ENCODE data around the gene NCAM1. TPM values are rescaled to one million over a fixed set of nuclear protein-coding genes. Genes with fewer than 3 reads are reported as not detected.
A peak's percentile ranks its signal among the peaks of the same experiment; 100 is the strongest.

NCAM1 gene
- total RNA-seq, 1 donor from 2014 or later = 76.7 TPM

DNA sequence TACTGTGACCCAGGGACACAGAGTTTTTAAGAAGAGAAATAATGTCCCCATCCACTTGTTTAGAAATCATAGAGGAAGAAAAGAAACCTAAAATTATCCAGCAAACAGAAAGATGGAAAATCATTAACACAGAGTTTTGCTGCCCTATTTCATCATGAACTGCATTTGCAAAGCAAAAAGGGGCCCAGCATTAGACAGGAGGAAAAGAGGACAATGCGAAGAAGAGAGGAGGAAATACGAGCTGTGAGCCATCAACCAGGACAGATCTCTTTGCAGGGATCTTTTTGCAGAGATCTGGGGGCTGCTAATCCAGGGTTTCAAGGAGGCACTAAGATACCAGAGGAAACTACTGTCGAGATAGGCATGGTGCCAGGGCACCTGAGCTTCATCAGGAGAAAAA, 14.4 kb upstream of the NCAM1 start:
- Mint-ChIP-seq H3K27ac (ENCODE audit: unreplicated experiment) (no peak overlapping the region), H3K27me3 (ENCODE audit: low read depth) (no peaks in the 10 kb centered on the region), H3K9me3 (peaks cover 14% of the 10 kb centered on the region), H3K4me3 (no peak overlapping the region), H3K4me1 (no peaks in the 10 kb centered on the region), H3K36me3 (ENCODE audit: low read depth) (no peaks in the 10 kb centered on the region)
- DNase-seq (ENCODE audit: low read depth, low spot score) = no peak
- no peak for TF ChIP-seq CTCF (conservative IDR thresholded peaks at IDR 0.05)

GRCh38 chr11:112949781-112950575, 11.2 kb upstream of the NCAM1 start:
- no peaks in the 10 kb centered on the region for H3K4me1 Mint-ChIP-seq
- no peak overlapping the region for H3K27ac Mint-ChIP-seq (ENCODE audit: unreplicated experiment)
- H3K27me3 Mint-ChIP-seq (ENCODE audit: low read depth) = no peaks in the 10 kb centered on the region
- no peak for DNase-seq (ENCODE audit: low read depth, low spot score)
- no peaks in the 10 kb centered on the region for H3K36me3 Mint-ChIP-seq (ENCODE audit: low read depth)
- H3K4me3 Mint-ChIP-seq = no peak overlapping the region
- H3K9me3 Mint-ChIP-seq = peaks cover 18% of the 10 kb centered on the region
- no peak for TF ChIP-seq CTCF (conservative IDR thresholded peaks at IDR 0.05)

DNA sequence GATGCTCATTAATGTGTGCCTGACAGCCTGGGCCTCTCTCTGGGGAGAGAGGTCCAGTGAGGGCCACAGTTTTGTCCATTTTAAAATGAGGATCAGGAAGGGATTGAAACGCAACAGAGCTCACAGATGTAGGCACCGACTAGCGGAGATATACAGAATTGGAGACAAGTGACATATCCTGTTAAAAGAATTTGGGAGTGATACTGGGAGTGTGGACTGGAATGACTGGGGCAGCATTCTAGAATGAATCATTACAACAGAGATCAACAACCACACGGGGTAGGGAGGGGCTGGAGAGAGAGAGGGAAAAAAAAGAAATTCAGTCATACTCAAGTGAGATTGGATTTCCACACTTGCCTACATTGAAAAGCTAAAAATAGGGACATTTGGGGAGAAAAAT, 2.5 kb upstream of the NCAM1 start:
- Mint-ChIP-seq H3K27me3 (ENCODE audit: low read depth) (peaks cover 17% of the 10 kb centered on the region), H3K9me3 (peaks cover under 1% of the 10 kb centered on the region), H3K4me1 (peaks cover 17% of the 10 kb centered on the region), H3K27ac (ENCODE audit: unreplicated experiment) (no peak overlapping the region), H3K4me3 (peak overlapping the region; percentile 53), H3K36me3 (ENCODE audit: low read depth) (no peaks in the 10 kb centered on the region)
- TF ChIP-seq CTCF (conservative IDR thresholded peaks at IDR 0.05) = peak; percentile 34
- DNase-seq (ENCODE audit: low read depth, low spot score) = no peak

DNA sequence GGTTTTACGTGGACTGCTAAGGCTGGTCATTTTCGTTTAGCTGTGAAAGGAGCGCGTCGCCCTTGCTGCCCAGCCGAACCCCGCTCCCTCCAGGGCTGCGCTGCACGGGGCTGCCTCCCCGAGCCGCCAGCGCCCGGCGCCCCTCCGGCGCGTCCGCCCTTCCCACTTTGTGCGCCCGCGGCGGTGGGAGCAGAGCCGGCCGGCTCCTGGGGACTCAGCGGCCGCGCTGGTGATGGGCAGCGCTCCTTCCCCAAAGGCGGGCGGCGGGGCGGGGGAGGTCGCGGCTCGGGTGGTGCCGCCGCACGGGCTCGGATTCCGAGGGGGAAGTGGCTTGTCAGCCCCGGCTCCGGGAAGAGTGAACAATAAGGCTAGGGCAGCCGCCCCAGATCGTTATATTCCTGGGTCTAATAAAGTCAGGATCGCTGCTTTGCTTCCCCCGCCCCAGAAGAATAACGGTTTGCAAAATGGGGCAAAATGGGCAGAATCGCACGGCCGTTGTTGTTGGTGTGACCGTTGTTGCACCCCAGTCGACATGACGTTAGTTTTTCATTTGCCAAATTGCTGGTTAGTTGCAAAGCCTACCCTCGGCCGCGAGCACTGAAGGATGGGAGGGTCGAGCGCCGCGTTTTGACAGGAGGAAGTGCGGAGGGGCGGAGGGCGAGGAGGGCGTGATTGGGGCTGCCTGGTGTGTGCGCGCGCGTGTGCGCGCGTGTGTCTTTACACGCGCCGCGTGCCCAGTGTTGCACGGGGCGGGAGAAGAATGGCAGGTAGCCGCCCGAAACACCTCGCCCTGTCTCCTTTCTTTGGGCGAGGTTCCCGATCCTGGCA, 745 bp downstream of the NCAM1 start:
- Mint-ChIP-seq H3K27me3 (ENCODE audit: low read depth) (peaks cover 18% of the 10 kb centered on the region), H3K27ac (ENCODE audit: unreplicated experiment) (peak overlapping the region; percentile 95), H3K4me3 (peak overlapping the region; percentile 100), H3K36me3 (ENCODE audit: low read depth) (no peaks in the 10 kb centered on the region), H3K9me3 (no peaks in the 10 kb centered on the region), H3K4me1 (peaks cover 22% of the 10 kb centered on the region)
- no peak for TF ChIP-seq CTCF (conservative IDR thresholded peaks at IDR 0.05)
- DNase-seq (ENCODE audit: low read depth, low spot score) = peak; percentile 51

GRCh38 chr11:112962579-112963367, 1.6 kb downstream of the NCAM1 start:
- TF ChIP-seq CTCF (conservative IDR thresholded peaks at IDR 0.05) = no peak
- H3K27me3 Mint-ChIP-seq (ENCODE audit: low read depth) = peaks cover 17% of the 10 kb centered on the region
- H3K27ac Mint-ChIP-seq (ENCODE audit: unreplicated experiment) = peak overlapping the region; percentile 90
- H3K36me3 Mint-ChIP-seq (ENCODE audit: low read depth) = no peaks in the 10 kb centered on the region
- H3K4me3 Mint-ChIP-seq = peak overlapping the region; percentile 100
- DNase-seq (ENCODE audit: low read depth, low spot score) = peak; percentile 67
- H3K4me1 Mint-ChIP-seq = peaks cover 22% of the 10 kb centered on the region
- H3K9me3 Mint-ChIP-seq = no peaks in the 10 kb centered on the region

Measured in neural crest cell (in vitro differentiated cells).